Osteocyte (in vitro differentiated cells): ENCODE measurements around the gene NLRC5. TPM values are rescaled to one million over a fixed set of nuclear protein-coding genes. Genes with fewer than 3 reads are reported as not detected.

ENCODE experiments used
- DNase-seq: peaks from one replicate; pipeline ENCODE4 v3.0.0; 2021; ENCODE audit warnings: mixed read lengths; ENCODE audit not compliant: unreplicated experiment; ENCODE audit errors: extremely low spot score
- H3K27ac Mint-ChIP-seq: one replicate; pipeline ENCODE4 v1.8.0; 2021; ENCODE audit warnings: mild to moderate bottlenecking, mixed read lengths; ENCODE audit not compliant: unreplicated experiment
- H3K27me3 Mint-ChIP-seq: one replicate; pipeline ENCODE4 v1.8.0; 2021; ENCODE audit warnings: mixed read lengths; ENCODE audit not compliant: unreplicated experiment
- H3K36me3 Mint-ChIP-seq: one replicate; pipeline ENCODE4 v1.8.0; 2021; ENCODE audit warnings: mixed read lengths; ENCODE audit not compliant: unreplicated experiment
- H3K4me1 Mint-ChIP-seq: one replicate; pipeline ENCODE4 v1.8.0; 2021; ENCODE audit warnings: mixed read lengths; ENCODE audit not compliant: unreplicated experiment
- H3K4me3 Mint-ChIP-seq: one replicate; pipeline ENCODE4 v1.8.0; 2021; ENCODE audit warnings: mild to moderate bottlenecking, moderate library complexity, mixed read lengths; ENCODE audit not compliant: unreplicated experiment
- H3K9me3 Mint-ChIP-seq: one replicate; pipeline ENCODE4 v1.8.0; 2021; ENCODE audit warnings: mixed read lengths; ENCODE audit not compliant: unreplicated experiment
- CTCF ChIP-seq: fragments of 200-600 bp; sonication (generic); IDR thresholded peaks from 2 replicates; pipeline ENCODE4 v1.5.0; 2021; ENCODE audit warnings: antibody characterized with exemption, mild to moderate bottlenecking, moderate library complexity
- total RNA-seq: library from RNA; stranded (reverse); gene quantifications from 2 replicates; pipeline ENCODE4 v1.2.1, GENCODE V29; 2021

Gene NLRC5
- total RNA-seq, 1 donor from 2014 or later: 24.7 TPM

DNA sequence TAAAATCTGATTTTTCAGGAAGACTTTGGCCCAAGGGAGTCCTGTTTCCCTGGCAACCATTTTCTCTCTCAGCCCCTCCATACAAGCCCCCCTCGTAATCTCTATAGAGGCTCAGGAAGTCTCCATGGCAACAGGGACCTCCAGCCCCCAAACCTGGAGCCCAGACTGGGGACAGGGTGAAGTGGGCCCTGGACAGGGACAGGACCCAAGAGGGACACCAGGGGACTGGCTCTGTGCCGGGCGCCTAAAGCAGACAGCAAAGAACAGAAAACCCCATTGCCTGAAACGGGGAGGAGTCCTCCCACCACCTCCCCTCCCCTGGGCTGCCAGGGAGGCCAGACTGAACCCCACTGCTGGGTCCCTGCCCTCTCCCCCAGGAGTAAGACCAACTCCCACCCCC lies 143.7 kb downstream of the NLRC5 start:
- H3K27me3 Mint-ChIP-seq: no peaks in the 10 kb centered on the region
- DNase-seq: no peak
- H3K4me1 Mint-ChIP-seq: no peaks in the 10 kb centered on the region
- no peaks in the 10 kb centered on the region for H3K36me3 Mint-ChIP-seq
- no peak overlapping the region for H3K4me3 Mint-ChIP-seq
- no peak overlapping the region for H3K27ac Mint-ChIP-seq
- no peak for TF ChIP-seq CTCF
- no peaks in the 10 kb centered on the region for H3K9me3 Mint-ChIP-seq

Other genes with a start within 250 kb of the NLRC5 start
- gene SLC12A3, start 124.3 kb upstream of the NLRC5 start, total RNA-seq: not detected in 2 replicates
- 251 and 285 TPM in 2 replicates for gene HERPUD1, start 57.4 kb upstream of the NLRC5 start, total RNA-seq
- gene CETP, start 27.6 kb upstream of the NLRC5 start, total RNA-seq: not detected in 2 replicates
- 33.7 and 33.9 TPM in 2 replicates for gene CPNE2, start 103.0 kb downstream of the NLRC5 start, total RNA-seq
- gene PSME3IP1, start 196.5 kb downstream of the NLRC5 start, total RNA-seq: 81.2 and 83.1 TPM in 2 replicates
- gene RSPRY1, start 196.8 kb downstream of the NLRC5 start, total RNA-seq: 49.3 and 50.8 TPM in 2 replicates